Stimulated activated CD8-positive, alpha-beta memory T cell treated with anti-CD3 and anti-CD28 coated beads, Interleukin-4, amount 100 ng/mL, for 1 hour (primary cell): ENCODE measurements around the gene PPIG.
"Not testable (repeated sequence)": the region's sequence is repeated elsewhere in the genome, so short reads cannot be mapped to it uniquely, and the experiment has no call there.

Experiments
- DNase-seq, 2 donors: peaks; one replicate each; pipeline ENCODE4 v3.0.0-alpha.2; 2020; ENCODE audit warnings: low read depth in 2 of 2, low spot score in 1 of 2

The PPIG gene

DNA sequence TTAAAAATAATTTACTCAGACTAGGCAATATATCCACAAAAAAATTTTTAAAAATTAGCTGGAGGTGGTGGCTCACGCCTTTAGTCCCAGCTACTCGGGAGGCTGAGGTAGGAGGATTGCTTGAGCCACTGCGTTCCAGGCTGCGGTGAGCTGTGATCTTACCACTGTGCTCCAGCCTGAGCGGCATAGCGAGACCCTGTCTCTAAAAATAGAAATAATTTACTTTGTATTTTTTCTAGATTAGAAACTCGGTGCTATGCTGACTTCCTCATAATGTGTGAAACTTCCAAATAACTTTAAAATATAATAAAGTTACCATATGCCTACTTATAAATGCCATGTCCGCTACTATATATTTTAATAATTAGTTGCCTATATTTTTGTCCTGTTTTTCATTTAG is 6.7 kb downstream of the PPIG start:
- no peak for DNase-seq

- not testable (repeated sequence) for DNase-seq
Measured at GRCh38 chr2:169596546-169596945, 12.4 kb downstream of the PPIG start.

DNA sequence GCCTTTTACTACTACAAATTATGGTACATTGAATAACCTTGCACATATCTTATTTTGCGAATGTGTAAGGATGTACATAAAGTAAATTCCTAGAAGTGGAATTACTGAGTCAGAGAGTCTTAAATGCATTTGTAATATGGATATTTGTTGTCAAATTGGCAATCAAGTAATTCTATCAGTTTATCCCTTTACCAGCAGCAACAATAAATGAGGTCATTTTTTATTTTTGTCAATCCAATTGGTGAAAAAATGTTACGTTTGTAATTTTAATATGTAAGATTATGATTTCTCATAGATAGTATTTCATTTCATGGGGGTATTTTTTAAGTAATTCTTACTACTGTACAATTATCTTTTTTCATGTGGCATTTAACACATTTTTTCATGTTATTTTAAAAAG is 14.8 kb downstream of the PPIG start:
- DNase-seq = no peak

GRCh38 chr2:169599568-169599967 is 15.4 kb downstream of the PPIG start:
- DNase-seq = no peak

- no peak for DNase-seq
Measured at GRCh38 chr2:169609264-169609663, 25.1 kb downstream of the PPIG start.

GRCh38 chr2:169613876-169614275 is 29.7 kb downstream of the PPIG start:
- no peak for DNase-seq

- not testable (repeated sequence) for DNase-seq
Measured at GRCh38 chr2:169615982-169616381, 31.8 kb downstream of the PPIG start.

DNA sequence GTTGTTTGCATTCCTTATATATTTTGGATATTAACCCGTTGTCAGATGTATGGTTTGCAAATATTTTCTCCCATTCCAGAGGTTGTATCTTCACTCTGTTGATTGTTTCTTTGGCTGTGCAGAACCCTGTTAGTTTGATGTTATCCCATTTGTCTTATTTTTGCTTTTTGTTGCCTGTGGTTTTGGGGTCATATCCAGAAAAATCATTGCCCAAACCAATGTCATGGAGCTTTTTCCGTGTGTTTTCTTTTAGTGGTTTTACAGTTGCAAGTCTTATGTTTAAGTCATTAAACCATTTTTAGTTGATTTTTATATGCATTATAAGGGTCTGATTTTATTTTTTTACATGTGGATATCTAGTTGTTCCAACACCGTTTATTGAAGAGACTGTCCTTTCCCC is 35.8 kb downstream of the PPIG start:
- no peak for DNase-seq

DNA sequence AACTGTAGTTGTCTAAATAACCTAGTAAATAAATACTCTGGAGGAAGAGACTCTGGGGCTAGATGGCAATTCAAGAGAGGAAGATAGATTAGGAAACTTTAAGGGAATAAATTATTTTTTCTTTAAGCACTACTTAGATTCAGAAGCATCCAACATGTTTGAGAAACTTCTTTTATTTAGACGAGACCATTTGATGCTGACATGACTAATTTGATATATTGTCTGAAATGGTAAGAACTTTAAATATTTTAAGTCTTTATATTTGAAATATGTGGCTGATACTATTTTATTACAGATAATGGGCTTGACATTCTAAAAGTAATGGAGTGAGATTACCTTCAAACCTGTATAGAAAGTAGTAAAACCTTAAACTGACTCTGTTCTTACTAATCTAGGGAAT is 36.4 kb downstream of the PPIG start:
- no peak for DNase-seq

DNA sequence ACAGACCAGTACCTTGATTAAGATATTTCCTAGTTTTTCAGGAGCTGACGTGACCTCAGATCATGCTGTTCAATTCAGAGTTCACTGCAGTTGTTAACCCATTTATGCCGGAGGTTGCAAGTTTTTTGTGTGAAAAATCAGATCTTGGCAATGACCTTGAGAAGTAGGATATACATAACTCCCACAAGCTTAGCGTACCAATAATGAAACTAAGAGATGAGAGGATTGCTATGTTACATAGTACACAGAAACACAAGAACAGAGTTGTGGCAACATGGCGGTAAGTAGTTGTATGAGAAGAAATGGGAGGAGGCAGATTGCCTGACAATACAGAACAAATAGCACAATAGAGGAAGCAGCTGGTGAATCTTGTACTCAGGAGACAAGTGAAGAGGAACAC is 39.1 kb downstream of the PPIG start:
- no peak for DNase-seq

DNA sequence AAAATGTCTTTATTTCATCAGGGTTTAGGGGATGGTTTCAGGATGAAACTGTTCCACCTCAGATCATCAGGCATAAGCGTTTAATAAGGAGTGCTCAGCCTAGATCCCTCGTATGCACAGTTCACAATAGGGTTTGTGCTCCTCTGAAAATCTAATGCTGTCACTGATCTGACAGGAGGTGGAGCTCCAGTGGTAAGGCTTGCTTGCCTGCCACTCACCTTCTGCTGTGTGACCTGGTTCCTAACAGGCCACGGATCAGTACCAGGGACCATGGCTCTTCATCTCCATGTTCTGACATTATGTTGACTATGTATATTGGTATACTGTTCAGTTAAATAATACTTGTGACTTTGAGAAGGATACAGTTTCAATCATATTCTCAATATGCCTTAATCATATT is 41.6 kb downstream of the PPIG start:
- no peak for DNase-seq

GRCh38 chr2:169636440-169637097 is 52.4 kb downstream of the PPIG start:
- no peak for DNase-seq

DNA sequence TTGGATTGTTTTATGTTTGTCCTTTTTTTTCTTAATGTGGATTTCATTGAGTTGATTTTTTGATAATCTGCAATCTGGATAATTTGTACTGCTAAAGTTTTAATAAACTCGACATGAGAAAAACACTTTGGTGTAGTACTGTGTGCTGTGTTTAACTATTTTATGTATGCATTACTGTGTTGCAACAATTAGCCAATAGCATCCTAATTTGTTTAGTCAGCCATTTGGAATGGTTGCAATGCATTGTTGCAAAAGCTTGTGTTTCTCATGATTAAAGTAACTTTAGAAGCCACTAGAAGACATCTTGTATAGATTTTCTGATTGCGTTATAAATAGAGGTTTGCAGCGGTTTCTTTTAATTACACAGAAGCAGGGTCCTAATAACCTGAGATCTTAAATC is 53.5 kb downstream of the PPIG start:
- DNase-seq = no peak

DNA sequence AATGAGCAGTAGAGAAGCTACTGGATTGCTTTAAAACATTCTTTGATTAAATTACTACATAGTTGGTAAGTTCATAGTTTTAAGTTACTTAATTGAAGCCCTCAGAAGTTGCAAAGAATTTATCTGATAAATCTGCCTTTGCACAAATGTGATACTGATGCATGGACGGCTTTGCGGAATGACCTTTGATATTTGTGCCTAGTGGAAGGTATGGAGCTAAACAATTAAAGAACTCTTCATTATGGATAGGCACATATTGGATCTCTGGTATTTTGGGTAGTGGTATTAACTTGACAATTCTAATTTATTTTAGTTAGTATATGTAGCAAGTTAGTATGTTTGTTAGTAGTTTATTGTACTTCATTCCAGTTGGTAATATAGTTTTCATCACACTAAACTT is 56.0 kb downstream of the PPIG start:
- DNase-seq = no peak

DNA sequence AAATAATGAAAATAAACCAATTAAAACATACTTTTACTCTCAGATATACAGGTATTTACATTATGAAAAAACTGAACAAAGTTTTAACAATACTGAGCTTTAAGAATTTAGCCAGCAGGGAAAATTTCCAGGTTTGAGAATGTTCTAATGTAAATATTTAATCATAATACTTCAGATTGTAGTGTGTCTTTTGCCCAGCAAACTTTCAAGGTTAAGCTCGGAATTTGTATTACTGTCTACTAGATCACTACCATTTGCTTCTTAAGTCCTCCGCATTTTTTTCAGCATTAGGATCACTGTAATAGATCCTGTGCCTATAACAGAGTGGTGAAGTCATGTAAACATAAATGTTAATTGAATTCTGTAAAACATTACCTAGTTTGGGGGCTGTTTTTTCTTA is 57.3 kb downstream of the PPIG start:
- no peak for DNase-seq

DNA sequence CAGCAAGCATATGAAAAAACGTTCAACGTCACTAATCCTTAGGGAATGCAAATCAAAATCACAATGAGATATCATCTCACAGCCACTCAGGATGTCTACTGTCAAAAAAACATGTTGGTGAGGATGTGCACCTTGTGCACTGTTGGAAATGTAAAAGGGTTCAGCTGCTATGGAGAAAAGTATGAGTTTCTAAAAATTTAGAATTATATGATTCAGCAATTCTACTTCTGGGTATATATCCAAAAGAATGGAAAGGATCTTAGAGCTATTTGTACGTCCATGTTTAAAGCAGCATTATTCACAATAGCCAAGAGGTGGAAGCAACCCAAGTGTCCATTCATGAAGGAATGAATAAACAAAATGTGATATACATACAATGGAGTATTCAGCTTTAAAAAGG is 60.0 kb downstream of the PPIG start:
- DNase-seq = no peak

- no peak for DNase-seq
Measured at GRCh38 chr2:169647496-169647895, 63.3 kb downstream of the PPIG start.

DNA sequence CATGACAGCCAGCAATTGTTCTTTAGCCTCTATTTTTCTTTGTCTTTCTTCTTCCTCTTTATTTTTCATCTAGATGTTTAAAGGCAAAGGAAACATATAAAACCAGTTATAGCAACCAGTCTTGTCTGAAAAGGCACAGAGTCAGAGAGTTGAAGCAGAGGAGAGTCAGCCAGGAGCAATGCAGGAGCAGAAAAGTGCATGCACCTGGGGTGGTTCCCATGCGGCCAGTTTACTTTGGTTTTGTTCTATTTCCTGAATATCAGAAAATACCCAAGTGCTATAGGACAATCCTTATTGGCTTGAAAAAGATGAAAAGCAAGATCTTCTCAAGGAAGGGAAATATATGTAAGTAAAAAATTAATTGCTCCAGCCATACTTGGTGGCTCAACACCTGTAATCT is 65.1 kb downstream of the PPIG start:
- DNase-seq = no peak

- no peak for DNase-seq
Measured at GRCh38 chr2:169653636-169654035, 69.5 kb downstream of the PPIG start.

DNA sequence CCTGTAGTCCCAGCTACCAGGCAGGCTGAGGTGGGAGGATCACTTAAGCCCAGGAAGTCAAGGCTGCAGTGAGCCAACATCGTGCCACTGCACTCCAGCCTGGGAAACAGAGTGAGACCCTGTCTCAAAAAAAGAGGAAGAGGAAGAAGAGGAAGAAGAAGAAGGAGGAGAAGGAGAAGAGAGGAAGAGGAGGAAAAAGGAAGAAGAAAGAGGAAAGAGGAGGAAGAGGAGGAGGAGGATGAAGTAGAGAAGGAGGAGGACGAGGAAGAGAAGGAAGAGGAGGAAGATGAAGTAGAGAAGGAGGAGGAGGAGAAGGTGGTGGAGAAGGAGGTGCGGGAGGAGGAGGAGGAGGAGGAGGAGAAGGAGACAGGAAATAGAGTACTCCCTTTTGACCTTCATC is 72.0 kb downstream of the PPIG start:
- no peak for DNase-seq

- no peak for DNase-seq
Measured at GRCh38 chr2:169658877-169659276, 74.7 kb downstream of the PPIG start.

GRCh38 chr2:169659320-169659719 is 75.2 kb downstream of the PPIG start:
- DNase-seq = no peak

GRCh38 chr2:169661265-169661664 is 77.1 kb downstream of the PPIG start:
- no peak for DNase-seq

- DNase-seq = no peak
Measured at GRCh38 chr2:169662744-169663143, 78.6 kb downstream of the PPIG start.
